HG03095 (cell line): ENCODE measurements around the gene GNG12.
"Not testable (repeated sequence)": the region's sequence is repeated elsewhere in the genome, so short reads cannot be mapped to it uniquely, and the experiment has no call there.

ENCODE experiments used
- ATAC-seq: cut with Tn5 transposase; IDR thresholded peaks from one replicate; pipeline ENCODE4 v1.9.1; 2021; ENCODE audit warnings: moderate library complexity; ENCODE audit not compliant: unreplicated experiment

Gene GNG12

DNA sequence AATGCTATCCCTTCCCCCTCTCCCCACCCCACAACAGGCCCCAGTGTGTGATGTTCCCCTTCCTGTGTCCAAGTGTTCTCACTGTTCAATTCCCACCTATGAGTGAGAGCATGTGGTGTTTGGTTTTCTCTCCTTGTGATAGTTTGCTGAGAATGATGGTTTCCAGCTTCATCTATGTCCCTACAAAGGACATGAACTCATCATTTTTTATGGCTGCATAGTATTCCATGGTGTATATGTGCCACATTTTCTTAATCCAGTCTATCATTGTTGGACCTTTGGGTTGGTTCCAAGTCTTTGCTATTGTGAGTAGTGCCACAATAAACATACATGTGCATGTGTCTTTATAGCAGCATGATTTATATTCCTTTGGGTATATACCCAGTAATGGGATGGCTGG, 168.0 kb downstream of the GNG12 start:
- not testable (repeated sequence) for ATAC-seq

DNA sequence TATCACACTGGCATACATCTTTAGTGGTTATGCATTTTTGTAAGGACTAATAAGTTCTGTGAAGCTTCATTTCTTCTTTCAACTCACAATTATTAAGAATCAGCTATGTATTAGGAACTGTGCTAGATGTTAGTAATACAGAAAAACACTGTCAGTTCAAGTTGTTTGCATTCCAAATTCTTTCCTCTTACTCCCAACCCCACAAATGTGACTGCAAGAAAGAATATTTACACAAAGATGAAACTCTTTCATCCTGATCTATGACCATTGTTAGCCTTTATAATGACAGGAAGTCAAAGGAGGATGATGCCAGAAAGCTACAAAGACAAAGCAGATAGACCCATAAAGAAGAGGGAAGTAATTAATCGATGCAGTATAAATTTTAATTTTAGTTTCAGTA, 169.2 kb downstream of the GNG12 start:
- ATAC-seq, result no peak

DNA sequence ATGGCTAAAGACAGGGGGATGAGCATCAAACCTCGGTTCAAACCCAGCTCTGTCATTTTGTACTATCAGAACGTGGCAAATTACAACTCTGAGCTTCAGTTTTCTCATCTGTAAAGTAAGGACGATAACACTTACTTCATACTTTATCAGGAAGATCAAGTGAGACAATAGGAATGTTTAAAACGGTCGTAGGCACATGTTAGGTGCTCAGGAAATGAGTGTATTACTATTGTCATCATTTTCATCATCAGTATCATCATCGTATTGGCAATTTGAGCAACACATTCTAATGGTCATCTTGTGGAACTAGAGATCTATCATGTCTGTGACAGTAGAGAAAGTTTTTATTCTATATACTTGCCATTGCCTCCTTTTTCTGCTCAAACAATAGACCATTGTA, 170.4 kb downstream of the GNG12 start:
- ATAC-seq, result no peak

DNA sequence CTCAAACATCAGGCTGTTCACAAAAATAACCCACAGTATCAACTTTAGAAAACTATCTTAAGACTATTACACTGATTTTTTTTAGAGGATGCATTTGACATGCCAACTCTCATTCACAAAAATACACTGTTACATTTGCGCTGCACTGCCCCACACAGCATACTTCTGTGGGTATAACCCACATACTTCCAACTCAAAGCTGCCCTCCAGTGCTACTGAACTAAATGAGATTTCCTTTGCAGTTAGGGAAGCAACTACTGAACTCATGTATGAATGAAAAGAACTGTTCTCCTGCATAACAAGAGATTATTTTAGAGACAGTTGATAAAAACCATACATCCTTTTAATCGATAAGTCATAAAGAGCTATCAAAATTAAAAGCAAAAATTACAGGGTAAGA, 174.0 kb downstream of the GNG12 start:
- no peak for ATAC-seq

DNA sequence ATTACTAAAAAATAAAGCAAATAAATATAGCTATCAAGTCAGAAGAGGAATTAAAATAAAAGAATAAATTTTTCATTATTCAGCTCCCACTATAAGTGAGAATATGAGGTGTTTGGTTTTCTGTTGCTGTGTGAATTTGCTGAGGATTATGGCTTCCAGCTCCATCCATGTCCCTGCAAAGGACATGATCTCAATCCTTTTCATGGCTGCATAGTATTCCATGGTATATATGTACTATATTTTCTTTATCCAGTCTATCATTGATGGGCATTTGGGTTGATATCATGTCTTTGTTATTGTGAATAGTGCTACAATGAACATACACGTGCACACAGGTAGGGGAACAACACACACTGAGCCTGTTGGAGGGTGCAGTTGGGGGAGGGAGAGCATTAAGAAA, 176.1 kb downstream of the GNG12 start:
- ATAC-seq, result not testable (repeated sequence)

DNA sequence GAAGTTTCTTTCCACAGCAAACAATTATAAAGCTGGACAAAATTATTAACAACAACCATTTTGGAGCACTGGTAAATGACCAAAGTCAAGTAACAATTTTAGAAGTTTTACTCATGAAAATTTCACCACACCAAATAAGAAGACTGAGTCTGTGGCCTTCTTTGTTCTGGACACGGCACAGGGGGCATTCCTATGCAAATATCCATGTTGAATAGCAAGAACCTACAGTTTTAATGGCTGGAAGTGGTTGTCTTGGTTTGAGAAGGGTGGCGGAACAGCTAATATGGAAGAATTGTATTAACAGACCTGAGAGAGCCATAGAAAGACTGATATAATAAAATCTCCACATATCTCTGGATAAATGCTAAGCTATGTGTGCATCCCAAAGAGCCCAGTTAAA, 177.7 kb downstream of the GNG12 start:
- no peak for ATAC-seq

DNA sequence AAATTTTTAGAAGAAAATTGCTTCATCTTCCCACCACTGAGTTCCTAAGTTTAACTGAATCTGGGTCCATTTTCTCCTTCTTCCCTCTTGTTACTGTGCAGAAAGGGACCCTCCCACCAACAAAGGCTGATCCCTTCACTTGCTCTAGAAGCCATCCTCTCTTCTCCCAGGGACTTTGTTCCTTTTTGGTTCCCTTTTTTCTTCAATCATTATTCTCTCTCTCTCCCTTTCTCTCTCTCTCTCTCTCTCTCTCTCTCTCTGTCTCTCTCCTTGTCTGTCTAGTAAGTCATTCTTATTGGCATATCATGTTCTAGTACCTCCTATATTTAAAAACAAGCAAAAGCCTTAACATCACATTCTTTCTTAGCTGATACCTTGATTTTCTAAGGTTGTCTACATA, 180.0 kb downstream of the GNG12 start:
- ATAC-seq, result no peak

DNA sequence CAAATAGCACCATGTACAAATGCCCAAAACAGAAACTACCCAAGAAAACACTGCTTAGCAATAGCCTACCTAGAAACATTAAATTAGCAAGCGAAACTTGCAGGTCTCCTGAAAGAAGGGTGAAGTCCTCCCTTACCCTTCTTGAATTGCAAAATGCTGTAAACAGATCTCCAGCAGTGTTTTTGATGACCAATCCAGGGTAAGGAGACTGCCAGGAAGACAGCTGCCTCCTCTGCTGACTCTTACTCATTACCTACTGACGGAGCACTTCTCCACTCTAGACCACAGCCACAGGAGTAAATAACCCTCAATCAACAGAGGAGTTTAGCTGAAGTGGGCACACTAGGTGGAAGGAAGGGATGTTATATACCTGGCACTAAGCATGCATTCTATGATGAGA, 180.5 kb downstream of the GNG12 start:
- ATAC-seq, result no peak
